Adrenal gland (tissue), 5 donors: Measurements from ENCODE around the gene MATN3.

ENCODE experiments used
- POLR2A ChIP-seq, 2 donors: fragments of 450-650 bp; IDR thresholded peaks; one replicate each; pipeline ENCODE4 v1.6.1; 2017; ENCODE audit warnings: antibody characterized with exemption in 2 of 2, mild to moderate bottlenecking in 2 of 2, moderate library complexity in 1 of 2
- TF ChIP-seq, protein P1 (sequence below), 6 experiments: fragments of 450-650 bp in 4 of 6; fragments of 200-600 bp in 2 of 6; sonication (generic) in 1 of 6; IDR thresholded peaks; 1 replicate in 5 of 6; 2 replicates in 1 of 6; pipeline versions ENCODE4 v1.5.1 to v1.8.0; 2016 to 2021; ENCODE audit warnings: antibody characterized with exemption in 6 of 6, mild to moderate bottlenecking in 2 of 6, moderate library complexity in 1 of 6
- donor health status: DM: no; HTN: no; CAD: no.

DNA sequence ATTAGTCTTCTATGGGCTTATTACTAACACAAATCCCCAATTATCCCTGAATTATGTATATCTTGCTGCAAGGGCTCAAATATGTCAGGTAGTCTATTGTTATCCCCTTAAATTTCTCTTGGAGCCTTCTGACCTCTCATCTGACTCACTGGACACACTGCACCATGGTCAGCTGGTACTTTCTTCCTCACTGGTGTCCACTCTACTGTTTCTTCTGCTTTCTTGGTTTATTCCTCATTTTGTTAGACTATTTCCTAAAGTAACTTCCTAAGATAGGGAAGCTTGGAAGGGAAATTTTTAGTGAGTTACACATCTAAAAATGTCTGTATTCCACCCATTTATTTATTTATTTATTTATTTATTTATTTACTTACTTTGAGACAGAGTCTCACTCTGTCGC is 49.1 kb downstream of the MATN3 start:
- no peak for TF ChIP-seq POLR2A (IDR thresholded peaks at IDR 0.05)
- TF ChIP-seq, protein P1, sequence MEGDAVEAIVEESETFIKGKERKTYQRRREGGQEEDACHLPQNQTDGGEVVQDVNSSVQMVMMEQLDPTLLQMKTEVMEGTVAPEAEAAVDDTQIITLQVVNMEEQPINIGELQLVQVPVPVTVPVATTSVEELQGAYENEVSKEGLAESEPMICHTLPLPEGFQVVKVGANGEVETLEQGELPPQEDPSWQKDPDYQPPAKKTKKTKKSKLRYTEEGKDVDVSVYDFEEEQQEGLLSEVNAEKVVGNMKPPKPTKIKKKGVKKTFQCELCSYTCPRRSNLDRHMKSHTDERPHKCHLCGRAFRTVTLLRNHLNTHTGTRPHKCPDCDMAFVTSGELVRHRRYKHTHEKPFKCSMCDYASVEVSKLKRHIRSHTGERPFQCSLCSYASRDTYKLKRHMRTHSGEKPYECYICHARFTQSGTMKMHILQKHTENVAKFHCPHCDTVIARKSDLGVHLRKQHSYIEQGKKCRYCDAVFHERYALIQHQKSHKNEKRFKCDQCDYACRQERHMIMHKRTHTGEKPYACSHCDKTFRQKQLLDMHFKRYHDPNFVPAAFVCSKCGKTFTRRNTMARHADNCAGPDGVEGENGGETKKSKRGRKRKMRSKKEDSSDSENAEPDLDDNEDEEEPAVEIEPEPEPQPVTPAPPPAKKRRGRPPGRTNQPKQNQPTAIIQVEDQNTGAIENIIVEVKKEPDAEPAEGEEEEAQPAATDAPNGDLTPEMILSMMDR (IDR thresholded peaks at IDR 0.05): no peak
